Measurements from ENCODE around the gene MAP3K4.

- TF ChIP-seq CTCF (IDR thresholded peaks at IDR 0.05) (no peak), POLR2A (IDR thresholded peaks at IDR 0.05) (no peak)
Observed at GRCh38 chr6:160996131-160996601, 4.6 kb downstream of the MAP3K4 start.

Data from vagina (tissue), 2 donors.